HEK293 (cell line): ENCODE data around the gene SLC4A11.

Source experiments
- CTCF ChIA-PET: fragments of 350-600 bp; formaldehyde crosslinking; extraction: SDS; loops from one replicate; lab custom pipeline; 2021; ENCODE audit warnings: antibody characterized with exemption; lab: Yijun Ruan, JAX
- POLR2A ChIA-PET: fragments of 300-600 bp; formaldehyde crosslinking; extraction: SDS; loops from one replicate; lab custom pipeline; 2020; ENCODE audit warnings: antibody characterized with exemption, inconsistent platforms; lab: Yijun Ruan, JAX
- H3K27ac ChIP-seq: fragments of 200-500 bp; sonication (Bioruptor generic); 2 replicates; pipeline ENCODE4 v1.5.1; 2014; ENCODE audit warnings: low read depth, low read length, control low read depth, inconsistent platforms; ENCODE audit errors: extremely low read depth
- H3K36me3 ChIP-seq, 2 experiments: fragments of 200-500 bp in 1 of 2; sonication (Bioruptor generic) in 1 of 2; 1 replicate in 1 of 2; 2 replicates in 1 of 2; pipeline ENCODE4 v1.5.1; 2014 to 2017; ENCODE audit warnings: inconsistent platforms in 2 of 2, low read length in 2 of 2; ENCODE audit not compliant: control insufficient read depth in 2 of 2, insufficient read depth in 1 of 2
- H3K4me1 ChIP-seq: fragments of 200-500 bp; sonication (Bioruptor generic); 2 replicates; pipeline ENCODE4 v1.5.1; 2014; ENCODE audit warnings: mild to moderate bottlenecking, low read length, inconsistent platforms; ENCODE audit not compliant: control insufficient read depth, insufficient read depth
- H3K4me3 ChIP-seq: 2 replicates; pipeline ENCODE4 v1.5.1; 2011; ENCODE audit warnings: low read depth, mild to moderate bottlenecking, control low read depth, low read length, moderate library complexity
- H3K9me3 ChIP-seq: fragments of 200-500 bp; sonication (Bioruptor generic); 2 replicates; pipeline ENCODE4 v1.5.1; 2014; ENCODE audit warnings: low read depth, low read length, inconsistent platforms; ENCODE audit not compliant: control insufficient read depth, insufficient read depth
- GLI4 ChIP-seq: fragments of 450-650 bp; formaldehyde crosslinking; IDR thresholded peaks from 2 replicates; pipeline ENCODE4 v1.5.1; 2016; ENCODE audit warnings: missing biosample characterization, missing genetic modification characterization
- GLIS1 ChIP-seq: fragments of 450-650 bp; formaldehyde crosslinking; IDR thresholded peaks from 2 replicates; pipeline ENCODE4 v1.5.1; 2016; ENCODE audit warnings: missing biosample characterization, missing genetic modification characterization
- HOXA7 ChIP-seq: sonication (generic); formaldehyde crosslinking; IDR thresholded peaks from 2 replicates; pipeline ENCODE4 v1.8.1; 2022; ENCODE audit warnings: missing genetic modification reagents, borderline replicate concordance
- HOXC10 ChIP-seq: sonication (generic); formaldehyde crosslinking; IDR thresholded peaks from 2 replicates; pipeline ENCODE4 v1.8.1; 2023; ENCODE audit warnings: mild to moderate bottlenecking, missing genetic modification reagents
- IKZF3 ChIP-seq: fragments of 450-650 bp; IDR thresholded peaks from 2 replicates; pipeline ENCODE4 v1.5.0; 2018; ENCODE audit warnings: missing biosample characterization, mild to moderate bottlenecking, missing genetic modification characterization, moderate library complexity
- KLF16 ChIP-seq: fragments of 450-650 bp; formaldehyde crosslinking; IDR thresholded peaks from 2 replicates; pipeline ENCODE4 v1.5.1; 2017; ENCODE audit warnings: missing biosample characterization, missing genetic modification characterization
- KLF7 ChIP-seq: fragments of 450-650 bp; formaldehyde crosslinking; IDR thresholded peaks from 2 replicates; pipeline ENCODE4 v1.5.1; 2016; ENCODE audit warnings: missing biosample characterization, missing genetic modification characterization, borderline replicate concordance
- KLF8 ChIP-seq: fragments of 450-650 bp; formaldehyde crosslinking; IDR thresholded peaks from 2 replicates; pipeline ENCODE4 v1.5.1; 2016; ENCODE audit warnings: missing biosample characterization, missing genetic modification characterization
- MZF1 ChIP-seq: fragments of 450-650 bp; formaldehyde crosslinking; IDR thresholded peaks from 2 replicates; pipeline ENCODE4 v1.5.1; 2017; ENCODE audit warnings: missing biosample characterization, missing genetic modification characterization, borderline replicate concordance
- OSR2 ChIP-seq: fragments of 450-650 bp; formaldehyde crosslinking; IDR thresholded peaks from 2 replicates; pipeline ENCODE4 v1.5.1; 2016; ENCODE audit warnings: missing biosample characterization, missing genetic modification characterization
- SP7 ChIP-seq: fragments of 450-650 bp; formaldehyde crosslinking; IDR thresholded peaks from 2 replicates; pipeline ENCODE4 v1.5.1; 2016; ENCODE audit warnings: missing biosample characterization, missing genetic modification characterization
- ZBTB7A ChIP-seq: fragments of 450-650 bp; formaldehyde crosslinking; IDR thresholded peaks from 2 replicates; pipeline ENCODE4 v1.5.1; 2016; ENCODE audit warnings: low read depth, missing biosample characterization, missing genetic modification characterization
- ZBTB8A ChIP-seq: fragments of 450-650 bp; formaldehyde crosslinking; IDR thresholded peaks from 2 replicates; pipeline ENCODE4 v1.5.1; 2016; ENCODE audit warnings: missing biosample characterization, missing genetic modification characterization
- ZFP69B ChIP-seq: fragments of 450-650 bp; formaldehyde crosslinking; IDR thresholded peaks from 2 replicates; pipeline ENCODE4 v1.5.1; 2016; ENCODE audit warnings: missing biosample characterization, missing genetic modification characterization
- ZNF146 ChIP-seq: fragments of 450-650 bp; formaldehyde crosslinking; IDR thresholded peaks from 2 replicates; pipeline ENCODE4 v1.5.1; 2016; ENCODE audit warnings: missing biosample characterization, missing genetic modification characterization
- ZNF155 ChIP-seq: fragments of 450-650 bp; formaldehyde crosslinking; IDR thresholded peaks from 2 replicates; pipeline ENCODE4 v1.5.1; 2016; ENCODE audit warnings: missing biosample characterization, missing genetic modification characterization
- ZNF221 ChIP-seq: fragments of 450-650 bp; formaldehyde crosslinking; IDR thresholded peaks from 2 replicates; pipeline ENCODE4 v1.5.1; 2017; ENCODE audit warnings: missing biosample characterization, missing genetic modification characterization, borderline replicate concordance
- ZNF23 ChIP-seq: fragments of 450-650 bp; formaldehyde crosslinking; IDR thresholded peaks from 2 replicates; pipeline ENCODE4 v1.5.1; 2016; ENCODE audit warnings: missing biosample characterization, missing genetic modification characterization, borderline replicate concordance
- ZNF274 ChIP-seq, 2 experiments: fragments of 200-500 bp in 1 of 2; fragments of 450-650 bp in 1 of 2; sonication (Bioruptor generic) in 1 of 2; formaldehyde crosslinking in 1 of 2; IDR thresholded peaks; 2 replicates each; pipeline versions ENCODE4 v1.5.1 to v1.6.1; 2014 to 2016; ENCODE audit warnings: borderline replicate concordance in 1 of 2, inconsistent platforms in 1 of 2, low read length in 1 of 2, missing biosample characterization in 1 of 2, missing genetic modification characterization in 1 of 2
- ZNF350 ChIP-seq: fragments of 450-650 bp; formaldehyde crosslinking; IDR thresholded peaks from 2 replicates; pipeline ENCODE4 v1.5.0; 2017; ENCODE audit warnings: missing biosample characterization, mild to moderate bottlenecking, missing genetic modification characterization
- ZNF391 ChIP-seq: fragments of 450-650 bp; formaldehyde crosslinking; IDR thresholded peaks from 2 replicates; pipeline ENCODE4 v1.5.1; 2016; ENCODE audit warnings: low read depth, missing biosample characterization, missing genetic modification characterization, borderline replicate concordance
- ZNF555 ChIP-seq: fragments of 450-650 bp; formaldehyde crosslinking; conservative IDR thresholded peaks from 2 replicates; pipeline ENCODE4 v1.5.1; 2017; ENCODE audit warnings: missing biosample characterization, mild to moderate bottlenecking, missing genetic modification characterization, inconsistent platforms
- ZNF558 ChIP-seq: fragments of 450-650 bp; formaldehyde crosslinking; IDR thresholded peaks from 2 replicates; pipeline ENCODE4 v1.5.1; 2016; ENCODE audit warnings: missing biosample characterization, missing genetic modification characterization
- ZNF768 ChIP-seq: fragments of 450-650 bp; formaldehyde crosslinking; IDR thresholded peaks from 2 replicates; pipeline ENCODE4 v1.5.1; 2018; ENCODE audit warnings: missing biosample characterization, mild to moderate bottlenecking, missing genetic modification characterization
- ZNF791 ChIP-seq: fragments of 450-650 bp; formaldehyde crosslinking; IDR thresholded peaks from 2 replicates; pipeline ENCODE4 v1.5.1; 2016; ENCODE audit warnings: missing biosample characterization, missing genetic modification characterization
- TF ChIP-seq, protein P1 (sequence below): fragments of 450-650 bp; formaldehyde crosslinking; IDR thresholded peaks from 2 replicates; pipeline ENCODE4 v1.5.1; 2016; ENCODE audit warnings: missing biosample characterization, missing genetic modification characterization
- TF ChIP-seq, protein P2 (sequence below): fragments of 450-650 bp; formaldehyde crosslinking; IDR thresholded peaks from 2 replicates; pipeline ENCODE4 v1.5.1; 2016; ENCODE audit warnings: missing biosample characterization, missing genetic modification characterization
- TF ChIP-seq, protein P3 (sequence below): fragments of 450-650 bp; formaldehyde crosslinking; IDR thresholded peaks from 2 replicates; pipeline ENCODE4 v1.5.1; 2016; ENCODE audit warnings: missing biosample characterization, missing genetic modification characterization

SLC4A11 gene

DNA sequence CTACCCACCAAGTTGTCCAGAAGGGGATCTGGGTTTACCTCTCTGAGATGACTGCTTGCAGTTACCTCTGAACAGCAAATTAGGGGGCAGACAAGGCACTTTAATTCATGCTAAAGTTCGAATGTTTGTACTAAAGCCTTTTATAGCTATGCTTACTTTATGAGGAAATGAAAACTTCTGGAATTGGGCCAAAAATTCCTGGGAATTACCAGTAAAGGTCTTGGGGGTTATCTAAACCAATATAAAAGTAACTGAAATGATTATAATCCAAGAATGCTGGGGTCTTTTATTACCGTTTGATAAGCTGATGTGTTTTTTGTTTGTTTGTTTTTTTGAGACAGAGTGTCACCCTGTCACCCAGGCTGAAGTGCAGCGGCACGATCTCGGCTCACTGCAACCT, 57.7 kb downstream of the SLC4A11 start (continued):
- TF ChIP-seq, protein P1, sequence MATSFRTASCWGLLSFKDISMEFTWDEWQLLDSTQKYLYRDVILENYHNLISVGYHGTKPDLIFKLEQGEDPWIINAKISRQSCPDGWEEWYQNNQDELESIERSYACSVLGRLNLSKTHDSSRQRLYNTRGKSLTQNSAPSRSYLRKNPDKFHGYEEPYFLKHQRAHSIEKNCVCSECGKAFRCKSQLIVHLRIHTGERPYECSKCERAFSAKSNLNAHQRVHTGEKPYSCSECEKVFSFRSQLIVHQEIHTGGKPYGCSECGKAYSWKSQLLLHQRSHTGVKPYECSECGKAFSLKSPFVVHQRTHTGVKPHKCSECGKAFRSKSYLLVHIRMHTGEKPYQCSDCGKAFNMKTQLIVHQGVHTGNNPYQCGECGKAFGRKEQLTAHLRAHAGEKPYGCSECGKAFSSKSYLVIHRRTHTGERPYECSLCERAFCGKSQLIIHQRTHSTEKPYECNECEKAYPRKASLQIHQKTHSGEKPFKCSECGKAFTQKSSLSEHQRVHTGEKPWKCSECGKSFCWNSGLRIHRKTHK, result no peak
- TF ChIP-seq ZNF274 (IDR thresholded peaks at IDR 0.05; ENCODE audit: low read length), result no peak
- TF ChIP-seq ZNF274 (tag by site-specific recombination; IDR thresholded peaks at IDR 0.05; ENCODE audit: borderline replicate concordance), result no peak
- TF ChIP-seq ZBTB8A (tag by site-specific recombination), result 0 out of 2 replicates have a peak, but pooled peaks have one; percentile 21
- TF ChIP-seq ZNF791 (tag by site-specific recombination), result no peak
- no peak for TF ChIP-seq SP7 (tag by site-specific recombination)
- no peak for TF ChIP-seq MZF1 (tag by site-specific recombination)

DNA sequence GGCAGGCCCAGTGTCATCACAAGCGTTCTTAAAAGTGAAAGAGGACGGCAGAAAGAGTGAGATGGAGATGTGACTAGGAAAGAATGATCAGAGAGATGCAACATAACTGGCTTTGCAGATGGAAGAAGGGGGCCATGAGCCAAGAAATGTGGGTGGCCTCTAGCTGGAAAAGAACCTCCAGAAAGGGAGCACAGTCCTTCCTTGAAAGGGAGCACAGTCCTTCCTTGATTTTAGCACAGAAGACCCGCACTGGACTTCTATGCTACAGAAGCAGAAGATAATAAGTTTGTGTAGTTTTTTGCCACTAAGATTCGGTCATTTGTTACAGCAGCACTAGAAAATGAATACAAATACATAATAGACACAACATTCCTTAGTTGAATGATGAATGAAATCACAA, 58.7 kb downstream of the SLC4A11 start:
- no peaks in the 10 kb centered on the region for H3K9me3 ChIP-seq
- ChIA-PET CTCF (interaction anchor here (1.2 kb wide), 1 partner anchor 127 kb away, joined by 6 read pairs; no protein-coding TSS in a partner anchor), POLR2A (no interaction called here)
- H3K36me3 ChIP-seq, result peaks cover 0 to 8% of the 10 kb centered on the region in 2 experiments; a peak in 1 of 3 replicates
- TF ChIP-seq ZNF221 (no peak), ZFP69B (tag by site-specific recombination) (no peak), ZNF146 (tag by site-specific recombination) (no peak), ZNF155 (no peak), IKZF3 (tag by site-specific recombination) (no peak), ZNF768 (no peak), ZNF555 (tag by site-specific recombination) (no peak), KLF16 (tag by site-specific recombination) (no peak), ZNF23 (tag by site-specific recombination) (no peak), ZNF350 (no peak), HOXC10 (CRISPR knock-in tag) (no peak)
- peaks cover 13% of the 10 kb centered on the region for H3K4me1 ChIP-seq
- no peak overlapping the region for H3K27ac ChIP-seq
- no peak overlapping the region for H3K4me3 ChIP-seq

DNA sequence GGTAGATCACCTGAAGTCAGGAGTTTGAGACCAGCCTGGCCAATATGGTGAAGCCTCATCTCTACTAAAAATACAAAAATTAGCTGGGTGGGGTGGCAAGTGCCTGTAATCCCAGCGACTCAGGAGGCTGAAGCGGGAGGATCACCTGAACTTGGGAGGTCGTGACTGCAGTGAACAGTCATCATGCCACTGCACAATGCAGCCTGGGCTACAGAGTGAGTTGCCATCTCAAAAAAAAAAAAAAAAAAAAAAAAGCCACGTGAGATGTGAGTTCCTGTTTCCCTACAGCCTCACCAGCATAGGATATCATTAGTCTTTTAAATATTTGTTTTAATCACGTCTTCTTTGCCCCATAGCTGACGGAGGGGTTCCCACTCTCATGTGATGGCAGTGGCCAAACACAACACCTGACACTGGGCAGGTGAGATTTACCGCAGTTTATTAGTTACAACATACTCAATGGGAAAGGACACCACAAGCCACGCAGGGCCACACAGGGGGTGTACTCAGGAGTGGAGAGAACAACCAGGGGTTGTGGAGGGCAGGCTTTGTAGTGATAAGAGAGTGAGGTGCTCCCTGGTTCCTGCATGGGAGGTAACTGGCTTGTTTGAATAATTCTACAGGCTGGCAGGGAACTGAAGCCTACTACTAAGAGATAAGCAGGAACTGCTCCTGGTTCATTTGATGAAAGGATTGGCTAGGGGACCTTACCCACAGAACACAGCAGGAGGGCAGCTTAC, 61.1 kb downstream of the SLC4A11 start:
- no peaks in the 10 kb centered on the region for H3K9me3 ChIP-seq
- H3K27ac ChIP-seq, result no peak overlapping the region
- ChIA-PET CTCF (interaction anchor here (0.8 kb wide), 1 partner anchor 11 kb away, joined by 3 read pairs; no protein-coding TSS in a partner anchor), POLR2A (interaction anchor here (0.6 to 1.8 kb wide), 4 partner anchors 18 to 139 kb away, joined by 3 to 14 read pairs (median 6); partner anchors contain the start of genes FASTKD5 and UBOX5)
- H3K36me3 ChIP-seq, result peaks cover 0 to 8% of the 10 kb centered on the region in 2 experiments; a peak in 1 of 3 replicates
- peaks cover 19% of the 10 kb centered on the region for H3K4me1 ChIP-seq
- no peak overlapping the region for H3K4me3 ChIP-seq
- TF ChIP-seq GLI4 (tag by site-specific recombination) (no peak), ZBTB7A (tag by site-specific recombination) (no peak), ZNF391 (tag by site-specific recombination) (no peak), OSR2 (tag by site-specific recombination) (0 out of 2 replicates have a peak, but pooled peaks have one; percentile 34), MZF1 (tag by site-specific recombination) (no peak), HOXA7 (CRISPR knock-in tag) (no peak), ZNF558 (tag by site-specific recombination) (no peak), KLF7 (tag by site-specific recombination) (no peak), KLF8 (tag by site-specific recombination) (no peak), GLIS1 (tag by site-specific recombination) (peak; percentile 47; the same call in 1 of the 2 replicates), ZNF23 (tag by site-specific recombination) (no peak)
- TF ChIP-seq, protein P2, sequence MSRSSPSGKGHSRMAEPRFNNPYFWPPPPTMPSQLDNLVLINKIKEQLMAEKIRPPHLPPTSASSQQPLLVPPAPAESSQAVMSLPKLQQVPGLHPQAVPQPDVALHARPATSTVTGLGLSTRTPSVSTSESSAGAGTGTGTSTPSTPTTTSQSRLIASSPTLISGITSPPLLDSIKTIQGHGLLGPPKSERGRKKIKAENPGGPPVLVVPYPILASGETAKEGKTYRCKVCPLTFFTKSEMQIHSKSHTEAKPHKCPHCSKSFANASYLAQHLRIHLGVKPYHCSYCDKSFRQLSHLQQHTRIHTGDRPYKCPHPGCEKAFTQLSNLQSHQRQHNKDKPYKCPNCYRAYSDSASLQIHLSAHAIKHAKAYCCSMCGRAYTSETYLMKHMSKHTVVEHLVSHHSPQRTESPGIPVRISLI (tag by site-specific recombination), result 0 out of 2 replicates have a peak, but pooled peaks have one; percentile 65
- TF ChIP-seq, protein P3, sequence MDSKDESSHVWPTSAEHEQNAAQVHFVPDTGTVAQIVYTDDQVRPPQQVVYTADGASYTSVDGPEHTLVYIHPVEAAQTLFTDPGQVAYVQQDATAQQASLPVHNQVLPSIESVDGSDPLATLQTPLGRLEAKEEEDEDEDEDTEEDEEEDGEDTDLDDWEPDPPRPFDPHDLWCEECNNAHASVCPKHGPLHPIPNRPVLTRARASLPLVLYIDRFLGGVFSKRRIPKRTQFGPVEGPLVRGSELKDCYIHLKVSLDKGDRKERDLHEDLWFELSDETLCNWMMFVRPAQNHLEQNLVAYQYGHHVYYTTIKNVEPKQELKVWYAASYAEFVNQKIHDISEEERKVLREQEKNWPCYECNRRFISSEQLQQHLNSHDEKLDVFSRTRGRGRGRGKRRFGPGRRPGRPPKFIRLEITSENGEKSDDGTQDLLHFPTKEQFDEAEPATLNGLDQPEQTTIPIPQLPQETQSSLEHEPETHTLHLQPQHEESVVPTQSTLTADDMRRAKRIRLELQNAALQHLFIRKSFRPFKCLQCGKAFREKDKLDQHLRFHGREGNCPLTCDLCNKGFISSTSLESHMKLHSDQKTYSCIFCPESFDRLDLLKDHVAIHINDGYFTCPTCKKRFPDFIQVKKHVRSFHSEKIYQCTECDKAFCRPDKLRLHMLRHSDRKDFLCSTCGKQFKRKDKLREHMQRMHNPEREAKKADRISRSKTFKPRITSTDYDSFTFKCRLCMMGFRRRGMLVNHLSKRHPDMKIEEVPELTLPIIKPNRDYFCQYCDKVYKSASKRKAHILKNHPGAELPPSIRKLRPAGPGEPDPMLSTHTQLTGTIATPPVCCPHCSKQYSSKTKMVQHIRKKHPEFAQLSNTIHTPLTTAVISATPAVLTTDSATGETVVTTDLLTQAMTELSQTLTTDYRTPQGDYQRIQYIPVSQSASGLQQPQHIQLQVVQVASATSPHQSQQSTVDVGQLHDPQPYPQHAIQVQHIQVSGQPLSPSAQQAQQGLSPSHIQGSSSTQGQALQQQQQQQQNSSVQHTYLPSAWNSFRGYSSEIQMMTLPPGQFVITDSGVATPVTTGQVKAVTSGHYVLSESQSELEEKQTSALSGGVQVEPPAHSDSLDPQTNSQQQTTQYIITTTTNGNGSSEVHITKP (tag by site-specific recombination), result no peak
